IMR-90 (cell line): Measurements from ENCODE around the gene CDC7.

Experiments used
- CEBPB ChIP-seq: IDR thresholded peaks from 2 replicates; pipeline ENCODE4 v1.6.1; 2012; ENCODE audit warnings: low read depth, low read length, improper control_type of control experiment
- CHD1 ChIP-seq: IDR thresholded peaks from 2 replicates; pipeline ENCODE4 v1.6.1; 2012; ENCODE audit warnings: low read depth, low read length, improper control_type of control experiment
- CTCF ChIP-seq: conservative IDR thresholded peaks from 2 replicates; pipeline ENCODE4 v1.5.1; 2012; ENCODE audit warnings: mild to moderate bottlenecking, low read depth, low read length, improper control_type of control experiment
- MAZ ChIP-seq: IDR thresholded peaks from 2 replicates; pipeline ENCODE4 v1.6.1; 2012; ENCODE audit warnings: low read depth, mild to moderate bottlenecking, low read length, improper control_type of control experiment, moderate library complexity, borderline replicate concordance
- MXI1 ChIP-seq: IDR thresholded peaks from 2 replicates; pipeline ENCODE4 v1.6.1; 2012; ENCODE audit warnings: low read depth, mild to moderate bottlenecking, low read length, moderate library complexity, borderline replicate concordance
- POLR2A ChIP-seq: IDR thresholded peaks from 2 replicates; pipeline ENCODE4 v1.6.1; 2012; ENCODE audit warnings: mild to moderate bottlenecking, low read depth, low read length
- RAD21 ChIP-seq: IDR thresholded peaks from 2 replicates; pipeline ENCODE4 v1.6.1; 2012; ENCODE audit warnings: low read length, improper control_type of control experiment
- RCOR1 ChIP-seq: IDR thresholded peaks from 2 replicates; pipeline ENCODE4 v1.6.1; 2012; ENCODE audit warnings: mild to moderate bottlenecking, low read length, improper control_type of control experiment; ENCODE audit not compliant: insufficient replicate concordance
- SMC3 ChIP-seq: fragments of 150-350 bp; IDR thresholded peaks from 2 replicates; pipeline ENCODE4 v1.6.1; 2016; ENCODE audit warnings: low read depth, mild to moderate bottlenecking, antibody characterized with exemption, low read length, moderate library complexity

GRCh38 chr1:91498498-91499245 lies 2.0 kb upstream of the CDC7 start:
- TF ChIP-seq POLR2A, result no peak
- TF ChIP-seq RCOR1, result no peak
- no peak for TF ChIP-seq CEBPB
- no peak for TF ChIP-seq CHD1
- TF ChIP-seq RAD21, result no peak
- no peak for TF ChIP-seq CTCF
- TF ChIP-seq MAZ, result no peak
- TF ChIP-seq SMC3, result no peak
- TF ChIP-seq MXI1, result no peak
